NCI-H1417 (cell line): ENCODE results near the gene ZNF217.
"Not testable (repeated sequence)": the region's sequence is repeated elsewhere in the genome, so short reads cannot be mapped to it uniquely, and the experiment has no call there.

Experiments used
- DNase-seq, 3 experiments: peaks; one replicate each; lab custom pipeline; 2025; lab: John Stamatoyannopoulos, UW

ZNF217 gene

DNA sequence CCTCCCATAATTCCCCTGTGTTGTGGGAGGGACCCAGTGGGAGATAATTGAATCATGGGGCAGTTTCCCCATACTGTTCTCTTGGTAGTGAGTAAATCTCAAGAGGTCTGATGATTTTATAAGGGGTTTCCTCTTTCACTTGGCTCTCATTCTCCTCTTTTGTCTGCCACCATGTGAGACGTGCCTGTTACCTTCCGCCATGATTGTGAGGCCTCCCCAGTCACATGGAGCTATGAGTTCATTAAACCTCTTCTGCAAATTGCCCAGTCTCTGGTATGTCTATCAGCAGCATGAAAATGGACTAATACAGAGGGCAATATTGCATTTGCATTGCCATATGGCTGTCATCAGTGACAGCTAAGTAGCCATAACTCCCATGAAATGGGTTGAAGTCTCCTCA lies 63.2 kb downstream of the ZNF217 start:
- DNase-seq = no peak

DNA sequence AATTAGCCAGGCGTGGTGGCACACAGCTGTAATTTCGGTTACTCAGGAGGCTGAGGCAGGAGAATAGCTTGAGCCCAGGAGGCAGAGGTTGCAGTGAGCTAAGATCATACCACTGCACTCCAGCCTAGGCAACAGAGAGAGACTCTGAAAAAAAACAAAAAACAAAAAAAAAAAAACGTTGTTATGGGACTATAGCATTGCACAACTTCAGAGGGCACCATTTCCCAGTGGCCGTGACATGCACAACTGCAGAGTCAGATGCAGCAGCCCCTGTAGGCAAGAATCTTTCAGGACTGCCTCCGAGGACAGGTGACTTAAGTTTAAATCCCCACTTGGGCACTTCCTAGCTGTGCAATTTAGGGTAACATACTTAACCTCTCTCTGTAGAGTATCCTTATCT lies 64.0 kb downstream of the ZNF217 start:
- DNase-seq = no peak

DNA sequence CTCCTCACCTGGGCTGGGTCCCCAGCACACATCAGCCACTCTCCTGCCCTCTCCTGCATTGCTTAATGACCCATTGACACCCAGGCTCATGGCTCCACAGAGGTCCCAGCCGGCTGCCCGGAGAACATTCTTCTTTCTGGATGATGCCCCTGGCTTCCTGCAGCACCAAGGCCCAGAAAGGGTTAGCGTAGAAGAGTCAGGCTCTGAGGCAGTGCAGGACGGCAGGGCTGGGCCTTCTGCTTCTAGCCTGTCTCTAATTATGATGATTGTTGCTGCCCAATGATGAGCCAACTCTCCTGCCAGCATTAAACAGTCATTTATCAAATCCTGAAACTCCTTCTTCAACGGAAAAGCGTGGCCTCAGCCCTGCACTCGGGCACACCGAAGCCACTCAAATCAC lies 66.4 kb downstream of the ZNF217 start:
- DNase-seq = no peak

DNA sequence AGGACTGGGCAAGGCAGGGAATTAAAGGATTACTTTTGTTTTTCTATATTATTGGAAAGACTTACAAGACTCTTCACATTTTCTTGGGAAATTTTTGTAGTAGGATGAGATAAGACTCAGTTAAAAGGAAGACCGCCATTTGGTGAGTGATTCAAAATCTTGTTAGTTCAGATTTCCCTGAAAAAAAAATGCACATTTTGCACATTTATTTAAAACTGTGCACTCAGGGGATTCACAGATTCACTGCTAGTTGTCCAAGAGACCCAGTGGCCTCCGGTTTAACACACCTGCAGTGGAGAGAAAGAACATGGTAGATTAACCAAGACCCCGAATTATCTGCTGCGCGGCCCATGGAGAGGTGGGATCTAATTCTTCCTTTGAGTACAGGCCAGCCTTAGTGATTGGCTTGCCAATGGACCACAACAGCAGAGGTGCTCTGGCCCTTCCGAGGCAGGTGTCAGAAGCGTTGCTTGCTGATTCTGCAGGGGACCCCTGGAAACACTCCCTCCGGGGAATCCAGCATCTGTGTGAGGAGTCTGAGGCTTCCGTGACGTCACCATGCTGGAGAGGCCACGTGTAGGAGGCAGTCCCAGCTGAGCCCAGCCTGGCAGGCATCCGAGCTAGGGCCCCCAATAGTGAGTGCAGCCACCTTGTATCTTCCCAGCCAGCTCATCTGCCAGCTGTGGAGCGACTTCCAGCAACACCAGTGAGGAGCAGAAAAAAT lies 68.9 kb downstream of the ZNF217 start:
- DNase-seq = no peak

DNA sequence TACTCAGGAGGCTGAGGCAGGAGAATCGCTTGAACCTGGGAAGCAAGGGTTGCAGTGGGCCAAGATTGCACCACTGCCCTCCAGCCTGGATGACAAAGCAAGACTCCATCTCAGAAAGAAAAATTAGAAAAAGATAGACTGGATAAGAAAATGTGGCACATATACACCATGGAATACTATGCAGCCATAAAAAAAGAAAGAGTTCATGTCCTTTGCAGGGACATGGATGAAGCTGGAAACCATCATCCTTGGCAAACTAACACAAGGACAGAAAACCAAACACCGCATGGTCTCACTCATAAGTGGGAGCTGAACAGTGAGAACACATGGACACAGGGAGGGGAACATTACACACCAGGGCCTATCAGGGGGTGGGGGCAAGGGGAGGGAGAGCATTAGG lies 70.0 kb downstream of the ZNF217 start:
- DNase-seq = not testable (repeated sequence)

DNA sequence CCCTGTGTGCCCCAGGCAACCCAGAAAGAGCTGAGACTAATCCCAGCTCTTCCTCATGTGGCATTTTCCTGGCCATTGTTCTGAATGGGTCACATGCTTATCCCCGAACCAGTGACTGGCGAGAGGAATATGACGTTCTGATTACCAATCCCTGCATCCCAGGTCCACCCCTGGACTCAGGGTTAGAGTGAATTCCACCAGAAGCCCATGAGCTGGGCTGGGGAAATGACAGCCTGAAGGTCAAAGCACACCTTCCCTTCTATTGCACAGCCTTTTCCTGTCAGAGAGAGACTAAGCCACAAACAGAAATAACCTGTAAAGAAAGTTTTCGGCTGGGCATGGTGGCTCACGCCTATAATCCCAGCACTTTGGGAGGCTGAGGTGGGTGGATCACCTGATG lies 70.9 kb downstream of the ZNF217 start:
- no peak for DNase-seq

DNA sequence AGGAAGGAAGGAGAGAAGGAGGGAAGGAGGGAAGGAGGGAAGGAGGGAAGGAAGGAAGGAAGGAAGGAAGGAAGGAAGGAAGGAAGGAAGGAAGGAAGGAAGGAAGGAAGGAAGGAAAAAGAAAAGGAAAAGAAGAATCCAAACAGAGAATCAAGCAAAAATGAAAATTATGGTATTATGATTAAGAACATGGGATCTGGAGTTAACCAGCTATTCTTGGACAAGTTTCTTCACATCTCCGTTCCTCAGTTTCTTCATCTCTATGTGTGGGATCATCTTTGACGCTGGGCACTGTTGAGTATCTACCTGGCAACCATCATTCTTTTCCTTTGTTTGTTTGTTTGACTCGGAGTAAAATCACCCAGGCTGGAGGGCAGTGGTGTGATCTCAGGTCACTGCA lies 71.6 kb downstream of the ZNF217 start:
- DNase-seq = no peak

DNA sequence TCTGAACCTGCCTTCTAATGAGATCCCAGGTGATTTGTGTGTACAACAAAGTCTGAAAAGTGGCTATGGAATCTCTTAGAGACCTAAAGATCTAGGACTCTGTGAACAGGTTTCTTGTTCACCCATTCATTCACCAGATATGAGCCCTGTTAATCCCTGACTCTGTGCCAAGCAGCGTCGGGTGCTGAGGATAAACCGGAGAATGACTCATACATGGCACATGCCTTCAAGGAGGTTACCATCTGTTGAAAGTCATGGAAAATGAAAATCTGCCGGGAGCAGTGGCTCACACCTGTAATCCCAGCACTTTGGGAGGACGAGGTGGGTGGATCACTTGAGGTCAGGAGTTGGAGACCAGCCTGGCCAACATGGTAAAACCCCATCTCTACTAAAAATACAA lies 72.2 kb downstream of the ZNF217 start:
- DNase-seq = not testable (repeated sequence)

DNA sequence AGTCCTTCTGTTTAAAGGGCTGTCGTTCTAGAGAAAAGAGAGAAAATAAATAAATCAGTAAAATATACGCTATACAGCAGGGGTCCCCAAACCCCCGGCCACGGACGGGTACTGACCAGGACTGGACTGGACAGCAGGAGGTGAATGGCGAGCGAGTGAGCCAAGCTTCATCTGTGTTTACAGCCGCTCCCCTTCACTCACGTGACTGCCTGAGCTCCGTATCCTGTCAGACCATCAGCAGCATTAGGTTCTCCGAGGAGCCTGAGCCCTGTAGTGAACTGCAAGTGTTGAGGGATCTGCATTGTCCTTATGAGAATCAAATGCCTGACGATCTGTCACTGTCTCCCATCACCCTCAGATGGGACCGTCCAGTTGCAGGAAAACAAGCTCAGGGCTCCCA lies 76.5 kb downstream of the ZNF217 start:
- no peak for DNase-seq
